HG03558 (cell line): Measurements from ENCODE around the gene MAGI1.
"Not testable (repeated sequence)": the region's sequence is repeated elsewhere in the genome, so short reads cannot be mapped to it uniquely, and the experiment has no call there.

Experiments used
- ATAC-seq: cut with Tn5 transposase; IDR thresholded peaks from one replicate; pipeline ENCODE4 v1.9.1; 2021; ENCODE audit warnings: moderate number of reproducible peaks; ENCODE audit not compliant: unreplicated experiment; ENCODE audit errors: extremely low read depth

Gene MAGI1

DNA sequence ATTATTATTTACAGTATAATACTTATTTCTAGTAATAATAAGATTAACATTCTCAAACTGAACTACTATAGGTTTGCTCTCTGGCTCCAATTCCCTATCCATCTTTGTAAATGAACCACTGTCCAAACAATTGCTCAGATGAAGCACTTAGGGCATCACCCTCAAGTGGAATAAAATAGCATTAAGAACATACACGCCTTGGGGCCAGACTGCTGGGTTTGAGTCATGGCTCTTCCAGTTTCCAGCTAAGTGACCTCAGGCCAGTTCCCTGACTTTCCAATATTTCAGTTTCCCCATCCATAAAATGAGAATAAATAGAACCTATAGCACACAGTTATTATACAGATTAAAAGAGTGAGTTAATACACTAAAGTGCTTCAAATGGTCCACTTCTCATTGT, 507.2 kb downstream of the MAGI1 start:
- ATAC-seq, result no peak

DNA sequence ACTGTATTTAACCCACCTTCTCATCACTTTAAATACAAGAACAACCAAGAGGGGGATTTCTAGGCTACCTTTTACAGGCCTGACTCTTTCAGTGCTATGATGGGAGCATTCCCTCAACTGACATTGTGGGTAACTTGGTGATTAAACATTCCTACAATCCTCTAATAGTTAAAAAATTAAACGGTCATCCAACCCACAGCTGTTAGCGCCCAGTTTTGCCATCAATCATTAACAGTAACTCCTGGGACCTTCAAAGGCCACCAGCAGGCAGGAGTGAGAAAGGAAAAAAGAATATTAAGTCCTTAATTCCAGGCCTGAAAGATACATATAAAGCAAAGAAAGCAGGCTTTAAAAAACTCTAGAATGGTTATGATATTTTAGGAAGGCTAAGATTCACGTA, 512.1 kb downstream of the MAGI1 start:
- ATAC-seq, result no peak

DNA sequence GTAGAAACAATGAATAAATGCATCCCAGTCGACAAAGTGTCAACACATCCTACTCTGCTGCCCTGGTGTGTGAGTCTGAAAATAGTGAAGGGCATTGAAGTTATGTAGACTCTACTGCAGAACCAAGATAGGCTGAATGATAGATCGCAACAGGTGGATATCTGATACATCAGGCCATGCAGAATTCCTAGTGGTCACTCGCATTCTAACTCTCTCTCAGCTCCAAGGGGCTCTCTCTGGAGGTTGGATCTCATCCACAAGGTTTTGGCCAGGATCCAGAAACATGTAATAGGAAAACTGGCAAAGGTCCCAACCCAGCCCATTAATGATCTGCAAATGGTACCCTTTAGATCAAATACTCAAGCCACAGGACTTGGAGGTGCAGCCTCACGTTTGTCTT, 514.1 kb downstream of the MAGI1 start:
- no peak for ATAC-seq

DNA sequence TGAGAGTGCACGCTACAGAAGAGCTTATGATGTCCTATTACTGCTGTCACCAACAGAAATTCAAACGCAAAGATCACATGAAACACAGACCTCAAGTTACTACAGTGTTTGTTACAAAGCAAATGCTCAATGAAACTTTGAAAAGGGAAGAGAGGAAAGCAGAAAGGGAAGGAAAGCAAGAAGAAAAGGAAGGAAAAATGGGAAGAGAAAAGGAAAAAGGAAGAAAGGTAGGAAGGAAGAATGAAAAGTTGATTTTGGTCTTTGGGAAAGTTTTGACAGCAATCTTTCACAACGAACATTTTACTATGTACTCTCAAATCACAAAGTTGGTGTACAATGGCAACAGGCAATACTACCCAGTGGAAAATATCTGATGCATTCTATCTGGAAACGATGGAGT, 514.8 kb downstream of the MAGI1 start:
- ATAC-seq, result no peak

GRCh38 chr3:65521032-65521431, 517.7 kb downstream of the MAGI1 start:
- no peak for ATAC-seq

DNA sequence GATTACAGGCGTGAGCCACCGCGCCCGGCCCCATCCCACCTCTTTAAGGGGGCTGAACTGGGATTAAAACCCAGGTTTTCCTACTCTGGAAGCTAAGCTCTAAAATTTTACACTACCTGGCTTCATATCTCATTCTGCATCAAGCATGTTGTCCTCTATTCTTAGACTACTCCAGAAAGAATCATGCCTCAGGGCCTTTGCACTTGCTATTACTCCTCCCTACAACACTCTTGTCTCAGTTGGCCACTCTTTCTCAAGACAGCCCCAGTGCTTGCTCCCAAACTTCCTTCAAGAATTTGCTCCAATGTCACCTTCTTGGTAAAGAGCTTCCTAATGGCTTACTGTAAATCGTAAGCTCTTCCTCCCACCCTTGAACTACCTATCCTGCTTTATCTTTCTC, 521.7 kb downstream of the MAGI1 start:
- ATAC-seq, result no peak

GRCh38 chr3:65514317-65514716, 524.4 kb downstream of the MAGI1 start:
- not testable (repeated sequence) for ATAC-seq

DNA sequence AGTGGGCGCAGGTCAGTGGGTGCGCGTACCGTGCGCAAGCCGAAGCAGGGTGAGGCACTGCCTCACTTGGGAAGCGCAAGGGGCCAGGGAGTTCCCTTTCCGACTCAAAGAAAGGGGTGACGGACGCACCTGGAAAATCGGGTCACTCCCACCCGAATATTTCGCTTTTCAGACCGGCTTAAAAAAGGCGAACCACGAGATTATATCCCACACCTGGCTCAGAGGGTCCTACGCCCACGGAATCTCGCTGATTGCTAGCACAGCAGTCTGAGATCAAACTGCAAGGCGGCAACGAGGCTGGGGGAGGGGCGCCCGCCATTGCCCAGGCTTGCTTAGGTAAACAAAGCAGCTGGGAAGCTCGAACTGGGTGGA, 529.3 kb downstream of the MAGI1 start:
- not testable (repeated sequence) for ATAC-seq

DNA sequence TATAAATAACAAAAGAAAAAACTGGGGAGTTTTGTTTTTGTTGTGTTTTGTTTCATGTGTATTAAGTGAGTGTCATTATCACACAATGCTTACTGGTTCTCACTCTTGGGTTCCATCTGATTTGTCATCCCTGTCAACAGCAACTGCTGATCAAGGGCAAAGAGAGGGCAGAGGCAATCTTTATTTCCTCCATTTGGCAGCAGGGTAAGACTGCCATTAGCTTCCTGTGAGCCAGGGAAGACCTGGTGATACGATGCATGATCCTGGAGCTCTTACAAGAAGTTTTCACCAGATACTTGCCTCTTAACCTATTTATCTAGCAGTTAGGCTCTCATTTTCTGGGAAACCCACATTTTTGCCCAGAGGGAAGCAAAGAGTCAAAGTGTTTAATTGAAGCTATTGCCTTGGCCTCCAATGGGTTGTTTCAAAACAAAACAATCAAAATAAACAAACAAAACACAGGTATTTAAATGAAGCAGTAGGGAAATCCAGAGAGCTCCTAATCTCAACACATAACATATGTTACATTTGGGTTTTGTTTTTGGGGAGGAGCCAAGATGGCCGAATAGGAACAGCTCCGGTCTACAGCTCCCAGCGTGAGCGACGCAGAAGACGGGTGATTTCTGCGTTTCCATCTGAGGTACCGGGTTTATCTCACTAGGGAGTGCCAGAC, 529.8 kb downstream of the MAGI1 start:
- no peak for ATAC-seq

DNA sequence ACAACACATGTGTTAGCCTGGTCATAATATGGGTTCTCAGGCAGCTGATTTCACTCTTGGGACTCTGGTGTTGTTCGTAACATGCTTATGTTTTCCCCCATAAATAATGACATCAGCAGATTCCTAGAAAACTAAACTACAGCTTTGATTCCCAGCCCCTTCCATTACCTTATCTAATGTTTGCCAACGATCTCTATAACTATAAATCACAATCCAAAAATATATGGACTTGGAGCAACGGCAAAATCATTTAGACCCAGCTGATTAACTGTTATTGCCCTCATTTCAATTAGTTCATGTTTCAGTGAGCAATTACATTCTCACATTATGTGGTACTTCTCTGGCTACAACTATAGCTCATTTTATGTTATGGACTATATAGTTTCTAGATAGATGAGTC, 531.3 kb downstream of the MAGI1 start:
- no peak for ATAC-seq

- ATAC-seq, result no peak
Observed at GRCh38 chr3:65503776-65504175, 534.9 kb downstream of the MAGI1 start.

GRCh38 chr3:65502526-65502925, 536.2 kb downstream of the MAGI1 start:
- no peak for ATAC-seq

DNA sequence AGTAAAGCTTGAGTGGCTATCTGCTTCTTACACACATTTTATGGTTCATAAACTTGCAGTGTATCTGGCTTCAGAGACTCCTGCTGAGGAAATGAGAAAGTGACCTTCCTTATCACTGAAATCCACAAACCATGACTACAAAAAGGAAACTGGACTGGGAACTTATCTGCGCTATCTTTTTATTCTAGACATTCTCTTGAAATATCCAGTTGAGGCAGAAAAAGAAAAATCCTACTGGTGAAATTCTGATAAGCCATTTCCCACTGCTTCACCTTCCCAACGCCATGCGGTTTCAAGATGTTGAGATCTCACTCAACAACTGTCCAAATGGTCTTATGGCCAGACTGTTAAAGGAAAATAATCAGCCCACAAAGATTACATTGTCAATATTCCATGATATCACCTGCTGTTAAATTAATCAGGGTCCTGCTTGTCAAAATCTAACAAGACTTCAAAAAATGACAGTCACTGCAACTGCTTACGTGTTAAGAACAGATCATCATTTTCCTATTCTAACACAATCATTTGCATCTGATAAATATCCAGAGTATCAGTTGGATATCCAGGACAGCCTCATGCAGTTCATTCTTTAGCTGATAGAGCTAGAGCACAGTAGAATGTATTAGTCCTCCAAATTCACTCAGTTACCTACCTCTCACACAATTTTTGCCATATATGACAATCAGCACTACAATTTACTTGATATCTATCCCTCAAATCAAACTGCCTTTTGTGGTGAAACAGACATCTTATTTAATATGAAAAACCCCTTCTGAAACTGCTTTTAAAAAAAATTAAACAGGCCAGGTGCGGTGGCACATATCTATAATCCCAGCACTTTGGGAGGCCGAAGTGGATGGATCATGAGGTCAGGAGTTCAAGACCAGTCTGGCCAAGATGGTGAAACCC, 538.1 kb downstream of the MAGI1 start:
- ATAC-seq, result no peak

GRCh38 chr3:65497846-65498245, 540.9 kb downstream of the MAGI1 start:
- ATAC-seq, result no peak

DNA sequence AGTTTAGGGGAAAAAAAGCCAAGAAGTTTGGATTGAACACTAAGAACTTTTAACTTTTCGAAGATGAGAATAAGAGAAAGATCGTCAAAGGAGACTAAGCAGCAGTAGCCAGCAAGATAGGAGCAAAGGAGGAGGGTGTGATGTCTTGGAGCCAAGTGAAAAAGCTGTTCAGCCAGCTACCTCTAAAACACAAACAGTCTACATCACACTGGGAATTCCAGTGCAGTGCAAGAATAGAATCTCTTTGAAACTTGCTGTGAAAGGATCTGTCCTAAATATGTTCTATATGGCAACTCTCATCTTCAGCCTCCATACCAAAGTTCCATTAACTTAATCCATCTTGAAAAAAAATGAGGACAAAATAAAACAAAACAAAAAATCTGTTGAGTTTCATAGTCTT, 541.5 kb downstream of the MAGI1 start:
- no peak for ATAC-seq

DNA sequence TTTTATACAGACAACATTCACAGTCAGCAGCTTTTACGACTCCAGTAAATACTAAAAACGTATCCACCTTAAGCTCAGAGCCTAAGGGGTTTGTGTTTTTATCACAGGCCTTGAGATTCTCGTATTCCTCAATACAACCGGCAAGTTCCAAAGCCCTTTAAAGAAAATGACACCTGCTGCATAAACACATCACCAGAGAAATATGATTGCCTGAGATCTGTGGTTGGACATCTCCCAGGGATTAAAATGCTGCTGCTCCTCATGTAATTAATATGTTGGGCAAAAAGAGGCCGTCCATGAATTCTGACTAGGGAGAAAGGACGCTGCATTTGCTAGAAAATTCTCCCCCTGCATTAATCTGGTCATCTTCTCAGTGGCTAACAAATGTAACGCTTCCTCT, 544.8 kb downstream of the MAGI1 start:
- no peak for ATAC-seq

DNA sequence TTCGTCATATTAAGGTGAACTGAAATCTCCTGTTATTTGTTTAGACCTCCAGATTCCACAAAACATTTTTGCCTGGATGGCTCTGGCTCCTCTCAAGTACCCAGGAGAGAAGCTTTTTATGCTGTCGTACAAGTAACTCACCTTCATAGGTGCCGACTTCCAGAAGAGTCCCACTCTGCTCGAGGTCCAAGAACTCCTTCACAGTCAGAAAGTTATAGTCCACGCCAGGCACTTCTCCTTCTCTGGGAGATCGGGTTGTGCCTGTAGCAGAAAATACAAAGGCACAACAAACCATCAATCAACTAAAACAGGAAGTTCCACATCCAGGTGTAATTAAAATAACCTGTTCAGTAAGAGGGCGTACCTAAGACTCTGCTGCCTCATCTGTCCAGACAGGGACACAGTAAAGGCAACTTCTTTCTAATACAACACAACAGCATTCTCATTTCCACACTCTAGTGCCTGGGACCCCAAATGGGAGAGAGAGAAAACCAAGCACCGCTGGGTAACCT, 545.3 kb downstream of the MAGI1 start:
- no peak for ATAC-seq

GRCh38 chr3:65492249-65492648, 546.5 kb downstream of the MAGI1 start:
- no peak for ATAC-seq

- no peak for ATAC-seq
Observed at GRCh38 chr3:65490114-65490513, 548.6 kb downstream of the MAGI1 start.

DNA sequence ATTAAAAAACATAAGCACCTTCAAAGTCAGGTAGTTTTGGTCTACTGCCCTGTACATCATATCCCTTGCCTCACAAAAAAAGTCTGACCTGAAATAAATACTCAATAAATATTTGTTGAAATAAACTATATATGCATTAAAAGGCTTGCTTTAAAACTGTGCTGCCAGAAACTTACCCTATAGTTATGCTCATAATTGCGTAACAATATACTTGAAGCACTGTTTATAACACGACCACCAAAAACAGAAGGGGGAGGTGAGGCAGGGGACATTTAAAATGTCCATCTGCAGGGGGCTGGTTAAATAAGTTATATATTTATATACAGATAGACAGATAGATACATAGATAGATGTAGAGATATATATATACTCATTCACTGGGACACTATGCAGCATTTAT, 549.5 kb downstream of the MAGI1 start:
- ATAC-seq, result no peak

GRCh38 chr3:65485826-65486469, 552.8 kb downstream of the MAGI1 start:
- ATAC-seq, result no peak
